SK-N-MC (cell line): ENCODE measurements around the gene MEIS3.

Experiments used
- EZH2 ChIP-seq: fragments of 200-600 bp; sonication (generic); IDR thresholded peaks from one replicate; pipeline ENCODE4 v1.6.1; 2017; ENCODE audit warnings: antibody characterized with exemption
- FOXP2 ChIP-seq: optimal IDR thresholded peaks from 2 replicates; pipeline ENCODE3; 2011; ENCODE audit warnings: mild to moderate bottlenecking, moderate library complexity; ENCODE audit not compliant: insufficient read depth; ENCODE audit errors: extremely low read length, control extremely low read depth
- POLR2AphosphoS5 ChIP-seq: IDR thresholded peaks from 2 replicates; pipeline ENCODE4 v1.6.1; 2012; ENCODE audit warnings: mild to moderate bottlenecking, low read depth, low read length, borderline replicate concordance

DNA sequence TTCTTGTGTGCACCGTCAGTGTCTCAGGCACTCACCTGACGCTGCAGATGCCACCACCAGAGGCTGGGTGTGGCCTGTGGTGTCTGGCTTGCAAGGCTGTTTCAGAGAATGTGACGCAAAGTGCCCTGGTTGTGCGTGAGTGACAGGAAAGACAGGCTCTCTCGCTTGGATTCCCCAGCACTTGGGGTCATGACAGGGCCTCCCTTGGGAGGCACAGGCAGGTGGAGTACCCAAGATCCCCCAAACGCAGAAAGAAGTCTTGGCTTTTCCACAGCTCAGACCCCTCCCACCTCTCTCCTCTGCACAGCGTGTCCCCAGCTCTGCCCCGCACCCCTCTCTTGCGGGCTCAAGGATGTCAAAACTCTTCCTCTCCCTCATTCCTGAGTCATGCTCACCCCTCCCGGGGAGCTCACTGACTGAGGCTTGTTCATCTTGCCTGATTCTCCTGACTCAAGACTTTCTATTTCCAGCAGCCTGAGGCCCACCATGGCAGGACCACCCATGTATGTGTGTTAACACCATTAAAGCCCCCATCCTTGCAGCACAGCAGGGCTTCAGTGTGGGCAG, 49.2 kb downstream of the MEIS3 start:
- TF ChIP-seq EZH2 (no peak), POLR2AphosphoS5 (no peak), FOXP2 (no peak)
